ENCODE measurements around the gene F9. TPM values are rescaled to one million over a fixed set of nuclear protein-coding genes. Genes with fewer than 3 reads are reported as not detected.
"Not testable (repeated sequence)": the region's sequence is repeated elsewhere in the genome, so short reads cannot be mapped to it uniquely, and the experiment has no call there.

F9 gene
- total RNA-seq, 1 donor from 2014 or later = not detected

GRCh38 chrX:139508099-139508498 lies 22.4 kb upstream of the F9 start:
- ATAC-seq (ENCODE audit: low read depth) = no peak
- H3K27me3 Mint-ChIP-seq = no peaks in the 10 kb centered on the region
- no peaks in the 10 kb centered on the region for H3K4me1 Mint-ChIP-seq
- ChIA-PET CTCF (no interaction called here), POLR2A (no interaction called here)
- intact Hi-C loops (cut with micrococcal nuclease) = no loop called here
- H3K27ac Mint-ChIP-seq = no peak overlapping the region
- TF ChIP-seq CTCF (IDR thresholded peaks at IDR 0.05) = no peak
- H3K4me3 Mint-ChIP-seq = no peak overlapping the region
- H3K9me3 Mint-ChIP-seq = no peaks in the 10 kb centered on the region
- no peak for DNase-seq
- no peaks in the 10 kb centered on the region for H3K36me3 Mint-ChIP-seq (ENCODE audit: low read depth)

GRCh38 chrX:139518475-139518874 lies 12.1 kb upstream of the F9 start:
- H3K4me3 Mint-ChIP-seq = no peak overlapping the region
- no peaks in the 10 kb centered on the region for H3K4me1 Mint-ChIP-seq
- H3K9me3 Mint-ChIP-seq = no peaks in the 10 kb centered on the region
- intact Hi-C loops (cut with micrococcal nuclease) = no loop called here
- H3K27me3 Mint-ChIP-seq = no peaks in the 10 kb centered on the region
- DNase-seq (no peak), ATAC-seq (ENCODE audit: low read depth) (no peak)
- no peaks in the 10 kb centered on the region for H3K36me3 Mint-ChIP-seq (ENCODE audit: low read depth)
- no peak for TF ChIP-seq CTCF (IDR thresholded peaks at IDR 0.05)
- CTCF ChIA-PET = no interaction called here
- POLR2A ChIA-PET = no interaction called here
- no peak overlapping the region for H3K27ac Mint-ChIP-seq

- CTCF ChIA-PET; H3K9me3 Mint-ChIP-seq; H3K4me3 Mint-ChIP-seq; H3K36me3 Mint-ChIP-seq (ENCODE audit: low read depth); DNase-seq; H3K27ac Mint-ChIP-seq; POLR2A ChIA-PET; H3K27me3 Mint-ChIP-seq; intact Hi-C loops (cut with micrococcal nuclease); ATAC-seq (ENCODE audit: low read depth); H3K4me1 Mint-ChIP-seq: not testable (repeated sequence)
Measured at GRCh38 chrX:139528829-139529228, 1.7 kb upstream of the F9 start.

- ATAC-seq (ENCODE audit: low read depth) (no peak), DNase-seq (no peak)
- Mint-ChIP-seq H3K4me1 (no peaks in the 10 kb centered on the region), H3K36me3 (ENCODE audit: low read depth) (no peaks in the 10 kb centered on the region), H3K27me3 (no peaks in the 10 kb centered on the region), H3K4me3 (no peak overlapping the region), H3K9me3 (no peaks in the 10 kb centered on the region), H3K27ac (no peak overlapping the region)
- POLR2A ChIA-PET = no interaction called here
- intact Hi-C loops (cut with micrococcal nuclease) = no loop called here
- TF ChIP-seq CTCF (IDR thresholded peaks at IDR 0.05) = no peak
- CTCF ChIA-PET = no interaction called here
Measured at GRCh38 chrX:139532834-139533233, 2.3 kb downstream of the F9 start.

- no peaks in the 10 kb centered on the region for H3K36me3 Mint-ChIP-seq (ENCODE audit: low read depth)
- intact Hi-C loops (cut with micrococcal nuclease) = no loop called here
- no peak overlapping the region for H3K27ac Mint-ChIP-seq
- no peaks in the 10 kb centered on the region for H3K27me3 Mint-ChIP-seq
- CTCF ChIA-PET = no interaction called here
- ATAC-seq (ENCODE audit: low read depth) (no peak), DNase-seq (no peak)
- no peaks in the 10 kb centered on the region for H3K9me3 Mint-ChIP-seq
- H3K4me3 Mint-ChIP-seq = no peak overlapping the region
- H3K4me1 Mint-ChIP-seq = no peaks in the 10 kb centered on the region
- POLR2A ChIA-PET = no interaction called here
- TF ChIP-seq CTCF (IDR thresholded peaks at IDR 0.05) = no peak
Measured at GRCh38 chrX:139533444-139533843, 2.9 kb downstream of the F9 start.
